ENCODE data around the gene LZTFL1. TPM values are rescaled to one million over a fixed set of nuclear protein-coding genes. Genes with fewer than 3 reads are reported as not detected.

Gene LZTFL1
- total RNA-seq, 1 experiment from 2014 or later: 38.3 TPM

DNA sequence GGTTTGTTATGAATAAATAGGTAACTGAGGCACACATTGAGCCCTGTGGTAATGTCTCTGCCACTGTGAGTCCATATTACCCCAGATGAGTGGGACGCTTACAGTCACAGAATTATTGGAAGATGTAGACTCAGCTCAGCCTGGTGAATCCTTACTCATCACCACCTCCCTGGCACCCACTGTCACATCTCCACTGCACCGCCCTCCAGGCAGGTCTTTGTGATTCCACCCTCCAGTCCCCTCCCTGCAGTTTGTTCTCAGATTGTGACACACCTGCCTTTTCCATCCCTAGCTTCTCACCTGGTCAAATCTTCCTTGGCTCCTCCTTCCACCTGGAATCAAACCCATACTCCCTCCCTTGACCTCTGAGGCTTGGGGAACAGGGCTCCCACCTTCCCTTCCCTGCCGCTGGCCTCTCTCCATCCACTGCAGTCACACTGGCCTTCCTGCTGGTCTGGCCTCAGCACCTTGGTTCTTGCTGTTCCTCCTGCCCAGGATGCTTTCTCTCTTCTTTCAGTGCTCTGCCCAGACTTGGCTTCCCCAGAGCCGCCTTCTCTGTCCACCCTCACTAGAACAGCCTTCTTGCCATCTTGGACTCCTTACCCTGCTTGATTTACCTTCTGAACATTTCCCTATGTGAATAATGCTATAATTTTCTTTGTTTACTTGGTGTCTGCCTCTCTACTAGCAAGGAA lies 55.0 kb downstream of the LZTFL1 start:
- DNase-seq (ENCODE audit: low read depth): no peak

DNA sequence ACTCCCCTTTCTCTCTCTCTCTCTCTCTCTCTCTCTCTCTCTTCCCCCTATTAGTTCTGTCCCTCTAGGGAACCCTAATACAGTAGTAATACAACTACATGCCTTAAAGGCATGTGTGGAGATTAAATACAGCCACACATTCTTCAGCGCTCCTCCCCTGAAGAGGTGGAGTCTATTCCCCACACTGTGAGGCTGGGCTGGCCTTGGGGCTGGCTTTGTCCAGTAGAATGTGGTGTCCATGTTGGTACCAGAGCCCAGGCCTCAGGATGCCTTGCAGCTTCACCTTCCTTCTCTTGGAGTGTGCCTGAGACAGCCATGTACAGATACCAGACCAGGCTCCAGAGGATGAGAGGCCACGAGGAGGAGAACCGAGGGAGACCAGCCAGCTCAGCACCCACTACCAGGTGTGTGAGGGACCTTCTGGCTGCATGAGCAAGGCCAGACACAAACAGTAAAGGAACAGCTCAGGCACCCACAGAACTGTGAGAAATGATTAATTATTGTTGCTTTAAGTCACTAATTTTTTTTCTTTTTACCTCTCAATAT lies 56.2 kb downstream of the LZTFL1 start:
- DNase-seq (ENCODE audit: low read depth): no peak

DNA sequence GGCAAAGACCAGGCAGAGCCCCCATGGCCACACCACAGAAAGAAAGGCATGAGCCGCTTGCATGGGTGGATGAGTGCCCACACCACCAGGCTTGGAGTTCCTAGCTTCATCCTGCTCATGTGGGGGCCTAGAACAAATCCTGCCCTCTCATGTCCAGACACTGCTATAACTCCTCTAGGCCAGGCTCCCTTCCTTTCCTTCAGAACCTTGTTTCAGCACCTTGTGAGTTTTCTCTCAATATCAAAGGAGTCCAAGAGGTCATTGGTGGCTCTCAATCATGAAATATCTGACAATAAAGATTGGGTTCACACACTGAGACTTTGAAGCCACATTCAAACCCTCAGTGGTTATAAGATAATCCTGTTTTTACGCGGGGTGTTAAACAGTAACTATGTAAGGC lies 58.3 kb downstream of the LZTFL1 start:
- no peak for DNase-seq (ENCODE audit: low read depth)

DNA sequence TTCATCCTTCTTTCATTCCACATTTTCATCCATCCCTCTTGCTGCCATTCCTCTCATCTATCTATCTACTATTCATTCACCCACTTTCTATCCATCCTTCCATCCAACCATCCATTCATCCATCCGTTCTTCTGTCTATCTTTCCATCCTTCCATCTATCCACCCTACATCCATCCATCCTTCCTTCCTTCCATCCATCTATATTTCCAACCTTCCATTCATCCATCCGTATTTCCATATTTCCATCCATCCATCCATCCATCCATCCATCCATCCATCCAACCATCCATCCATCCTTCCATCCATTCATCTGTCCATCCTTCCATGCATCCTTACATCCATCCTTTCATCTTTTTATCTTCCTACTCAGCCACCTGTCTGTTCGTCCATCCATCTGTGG lies 59.5 kb downstream of the LZTFL1 start:
- DNase-seq (ENCODE audit: low read depth): no peak

DNA sequence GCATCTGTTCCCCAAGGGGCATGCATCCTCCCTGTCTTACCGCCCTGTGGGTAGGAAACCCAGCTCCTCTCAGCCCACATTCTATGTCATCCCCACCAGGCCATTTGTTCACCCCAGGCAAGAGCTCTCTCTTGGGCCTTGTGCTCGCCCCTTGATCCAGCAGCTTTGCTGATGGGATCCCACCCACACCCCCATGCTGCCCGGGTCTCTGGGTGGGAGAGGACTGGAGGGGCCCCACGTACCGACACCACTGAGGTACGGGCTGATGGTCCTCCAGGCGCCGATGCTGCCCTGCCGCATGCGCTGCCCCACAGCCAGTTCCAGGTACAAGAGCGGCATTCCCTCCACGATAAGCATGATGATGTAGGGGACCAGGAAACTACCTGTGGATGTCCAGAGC lies 60.1 kb downstream of the LZTFL1 start:
- no peak for DNase-seq (ENCODE audit: low read depth)

DNA sequence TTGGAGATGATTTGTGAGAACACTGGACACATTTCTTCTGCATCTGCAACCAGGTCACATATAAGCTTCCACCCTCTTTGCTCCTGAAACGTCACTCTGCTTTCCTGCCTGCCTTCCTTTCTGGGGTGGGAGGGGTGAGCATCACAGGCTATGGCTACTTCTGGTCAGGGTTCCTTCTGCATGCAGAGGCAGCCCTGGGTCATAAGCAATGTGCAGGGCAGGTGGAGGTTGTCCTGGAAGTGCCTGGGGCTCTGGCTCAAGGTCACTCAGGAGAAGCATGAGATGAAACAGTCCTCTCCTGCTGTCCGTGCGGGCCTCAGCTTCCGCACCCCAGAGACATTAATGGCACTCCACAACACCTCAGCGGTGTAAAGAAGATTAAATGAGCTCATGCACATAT lies 60.6 kb downstream of the LZTFL1 start:
- no peak for DNase-seq (ENCODE audit: low read depth)

DNA sequence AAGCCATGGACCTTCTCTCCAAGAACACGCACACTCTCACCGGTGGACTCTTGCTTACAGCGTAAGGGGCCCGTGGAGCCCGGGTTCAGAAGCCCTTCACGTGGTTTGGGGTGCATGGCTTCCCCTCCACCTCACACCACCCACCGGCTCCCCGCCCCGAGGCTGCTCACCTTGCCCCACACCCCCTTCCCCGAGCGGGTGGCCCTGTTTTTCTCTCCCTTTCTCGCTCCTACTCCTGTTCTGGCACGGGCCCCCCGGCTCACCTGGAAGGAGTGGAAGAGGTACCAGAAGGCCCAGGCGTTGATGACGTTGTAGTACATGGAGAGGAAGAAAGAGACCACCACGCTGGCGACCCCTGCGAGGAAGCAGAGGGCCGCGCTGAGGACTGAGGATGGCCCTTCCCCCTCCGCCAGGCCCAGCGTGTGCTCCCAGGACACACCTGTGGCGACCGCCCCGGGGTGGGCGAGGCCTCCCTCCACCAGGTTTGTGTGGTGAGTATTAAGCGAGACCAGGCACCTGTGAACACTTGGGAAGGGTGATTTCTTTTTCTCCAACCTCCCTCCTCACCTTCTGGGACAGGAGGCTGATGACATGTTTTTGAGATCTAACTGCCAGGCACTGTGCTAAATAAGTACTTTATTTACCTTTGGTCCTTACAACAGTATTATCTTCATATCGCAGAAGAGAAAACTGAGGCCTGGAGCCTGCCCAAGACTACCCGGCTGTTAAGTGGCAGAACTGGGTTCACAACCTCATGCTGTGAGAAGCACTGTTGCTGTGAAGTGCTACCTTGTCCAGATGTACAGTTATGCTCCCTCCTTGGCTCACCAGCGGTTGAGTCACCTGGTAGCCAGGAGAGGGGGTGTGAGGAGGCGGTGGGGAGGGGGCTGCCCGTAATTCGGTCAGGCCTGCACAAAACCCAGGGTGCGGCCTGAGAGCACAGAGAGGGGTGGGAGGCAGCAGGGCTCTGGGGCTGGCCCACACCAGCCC lies 61.9 kb downstream of the LZTFL1 start:
- no peak for DNase-seq (ENCODE audit: low read depth)

DNA sequence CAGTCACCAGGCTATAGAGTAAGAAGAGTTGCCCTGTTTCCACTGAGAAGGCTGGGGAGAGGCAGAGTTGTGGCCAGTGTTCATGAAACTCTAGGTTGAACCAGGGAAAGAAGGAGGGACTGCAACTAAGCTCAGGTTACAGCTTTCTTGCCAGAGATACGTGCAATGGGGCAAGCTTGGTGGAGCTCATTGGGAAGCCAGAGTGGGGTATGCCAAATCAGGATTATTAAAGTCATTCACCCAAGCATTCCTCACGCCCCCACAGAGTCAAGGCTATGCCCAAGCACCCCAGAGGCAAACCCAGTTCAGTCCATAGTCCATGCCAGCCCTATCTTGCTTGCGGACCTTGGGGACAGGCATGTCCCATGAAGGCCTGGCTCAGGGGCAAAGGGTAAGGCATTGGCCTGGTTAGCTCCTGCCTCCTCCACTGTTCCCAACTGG lies 63.1 kb downstream of the LZTFL1 start:
- DNase-seq (ENCODE audit: low read depth): no peak

DNA sequence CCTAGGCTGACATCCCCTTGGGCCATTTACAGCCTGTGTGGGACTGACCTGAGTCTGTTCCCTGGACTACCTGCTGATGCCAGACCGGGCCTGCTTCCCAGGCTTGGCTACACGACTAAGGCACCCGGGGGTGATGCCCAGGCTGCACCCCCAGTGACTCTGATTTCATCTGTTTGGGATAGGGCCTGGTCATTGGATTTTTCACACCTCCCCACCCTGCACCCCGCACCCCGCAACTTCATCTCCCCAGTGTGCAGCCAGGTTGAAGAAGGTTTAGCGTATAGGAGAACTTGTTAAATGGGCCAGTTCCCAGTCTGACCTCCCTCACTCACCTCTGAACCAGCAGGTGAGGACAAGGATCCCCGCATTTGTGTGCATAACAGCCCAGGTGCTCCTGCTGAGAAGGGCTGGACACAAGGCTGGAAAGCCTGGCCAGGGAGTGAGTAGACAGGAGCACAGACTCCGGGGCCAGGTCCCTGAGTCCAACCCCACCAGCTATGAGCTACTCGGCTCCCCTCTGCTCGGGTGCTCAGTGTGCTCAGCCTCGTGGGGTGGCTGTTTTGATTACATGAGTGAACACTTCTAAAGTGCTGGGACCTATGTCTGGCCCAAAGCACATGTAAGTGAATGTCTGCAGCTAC lies 64.1 kb downstream of the LZTFL1 start:
- no peak for DNase-seq (ENCODE audit: low read depth)

DNA sequence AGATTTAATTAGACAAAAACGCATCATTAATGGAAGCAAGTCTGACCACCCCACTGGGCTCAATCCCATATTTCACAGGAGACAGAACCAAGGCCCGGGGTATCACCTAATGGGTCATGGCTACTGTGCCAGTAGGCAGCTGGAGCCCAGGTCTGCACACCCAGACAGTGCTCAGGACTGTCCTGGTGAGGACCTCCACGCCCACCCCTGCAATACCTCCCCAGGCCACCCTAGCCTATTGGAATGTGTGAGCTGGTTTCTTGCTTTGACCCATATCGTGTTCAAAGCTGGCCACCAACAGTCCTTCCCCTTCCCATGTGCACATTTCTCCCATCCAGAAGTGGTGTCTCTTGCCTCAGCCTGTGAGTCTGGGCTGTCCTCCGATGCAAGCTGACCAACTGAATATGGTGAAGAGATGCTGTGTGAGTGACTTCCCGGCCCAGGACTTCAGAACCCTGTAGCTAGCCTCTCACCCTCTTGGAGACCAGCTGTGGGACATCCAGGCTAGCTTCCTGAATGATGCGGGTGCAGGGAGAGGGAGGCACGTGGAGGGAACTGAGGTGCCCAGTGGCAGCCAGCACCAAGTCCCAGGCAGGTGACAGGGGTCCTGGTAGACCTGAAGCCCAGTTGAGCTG lies 64.7 kb downstream of the LZTFL1 start:
- DNase-seq (ENCODE audit: low read depth): no peak

DNA sequence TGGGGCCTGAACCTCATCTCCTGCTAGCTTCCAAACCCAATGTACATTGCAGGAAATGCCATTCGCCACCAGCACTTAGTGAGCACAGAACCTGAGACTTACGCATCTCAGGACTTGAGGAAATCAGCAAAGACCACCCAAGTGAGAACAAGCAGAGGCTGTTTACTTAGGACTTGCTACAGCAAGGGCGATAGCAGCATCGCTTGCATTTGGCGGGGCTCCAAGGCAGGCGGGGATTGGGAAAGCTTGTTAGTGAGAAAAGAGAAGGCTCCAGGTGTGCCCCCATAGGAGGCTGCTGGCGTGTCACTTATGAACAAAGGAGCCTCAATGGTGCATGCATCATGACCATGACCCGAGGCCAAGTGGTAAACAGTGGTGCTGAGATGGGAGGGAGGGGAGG lies 65.3 kb downstream of the LZTFL1 start:
- no peak for DNase-seq (ENCODE audit: low read depth)

DNA sequence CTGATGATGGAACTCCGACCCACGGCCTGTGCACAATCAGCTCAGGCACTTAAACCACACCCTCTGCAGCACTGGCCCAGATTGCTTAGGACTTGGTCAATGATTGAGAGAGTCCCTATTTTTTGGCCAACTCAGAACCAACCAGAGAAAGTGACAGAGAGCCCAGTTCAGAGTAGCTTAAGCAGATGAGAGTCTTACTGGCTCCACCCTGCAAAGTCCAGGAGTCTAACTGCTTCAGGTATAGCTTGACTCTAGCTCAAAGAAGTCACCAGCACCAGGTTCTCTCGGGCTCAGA lies 65.7 kb downstream of the LZTFL1 start:
- no peak for DNase-seq (ENCODE audit: low read depth)

DNA sequence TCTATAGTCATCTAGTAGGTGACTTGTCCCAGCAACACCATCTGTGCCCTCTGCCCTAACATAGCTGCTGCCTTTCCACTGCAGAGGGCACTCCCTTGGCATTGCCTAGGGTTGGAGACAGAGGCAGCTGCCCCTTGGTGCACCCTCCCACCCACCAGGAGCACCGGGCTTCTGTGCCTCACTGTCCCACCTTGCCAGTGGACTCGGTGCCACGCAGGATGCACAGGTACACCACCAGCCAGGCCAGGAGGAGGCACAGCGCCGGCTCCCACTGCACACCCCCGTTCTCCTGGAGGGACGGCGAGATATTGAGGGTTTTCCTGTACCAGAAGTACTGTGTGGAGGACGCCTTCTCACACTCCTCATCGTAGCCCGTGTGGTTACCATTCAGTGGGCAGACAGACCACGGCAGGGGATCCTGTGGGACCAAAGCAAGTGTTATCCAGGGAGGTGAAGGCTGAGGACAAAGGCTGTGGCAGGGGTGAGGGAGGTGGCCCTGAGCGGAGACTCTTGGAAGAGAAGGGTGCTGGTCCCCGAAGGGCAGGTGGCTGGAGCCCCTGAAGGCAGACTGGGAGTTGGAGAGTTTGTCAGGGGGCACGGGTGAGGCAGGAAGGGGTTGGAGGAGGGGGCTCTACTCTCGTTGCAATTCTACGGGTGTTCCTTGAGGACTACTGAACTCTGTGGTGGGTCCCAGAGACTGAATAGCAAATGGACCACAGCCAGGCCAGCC lies 66.2 kb downstream of the LZTFL1 start:
- DNase-seq (ENCODE audit: low read depth): no peak

DNA sequence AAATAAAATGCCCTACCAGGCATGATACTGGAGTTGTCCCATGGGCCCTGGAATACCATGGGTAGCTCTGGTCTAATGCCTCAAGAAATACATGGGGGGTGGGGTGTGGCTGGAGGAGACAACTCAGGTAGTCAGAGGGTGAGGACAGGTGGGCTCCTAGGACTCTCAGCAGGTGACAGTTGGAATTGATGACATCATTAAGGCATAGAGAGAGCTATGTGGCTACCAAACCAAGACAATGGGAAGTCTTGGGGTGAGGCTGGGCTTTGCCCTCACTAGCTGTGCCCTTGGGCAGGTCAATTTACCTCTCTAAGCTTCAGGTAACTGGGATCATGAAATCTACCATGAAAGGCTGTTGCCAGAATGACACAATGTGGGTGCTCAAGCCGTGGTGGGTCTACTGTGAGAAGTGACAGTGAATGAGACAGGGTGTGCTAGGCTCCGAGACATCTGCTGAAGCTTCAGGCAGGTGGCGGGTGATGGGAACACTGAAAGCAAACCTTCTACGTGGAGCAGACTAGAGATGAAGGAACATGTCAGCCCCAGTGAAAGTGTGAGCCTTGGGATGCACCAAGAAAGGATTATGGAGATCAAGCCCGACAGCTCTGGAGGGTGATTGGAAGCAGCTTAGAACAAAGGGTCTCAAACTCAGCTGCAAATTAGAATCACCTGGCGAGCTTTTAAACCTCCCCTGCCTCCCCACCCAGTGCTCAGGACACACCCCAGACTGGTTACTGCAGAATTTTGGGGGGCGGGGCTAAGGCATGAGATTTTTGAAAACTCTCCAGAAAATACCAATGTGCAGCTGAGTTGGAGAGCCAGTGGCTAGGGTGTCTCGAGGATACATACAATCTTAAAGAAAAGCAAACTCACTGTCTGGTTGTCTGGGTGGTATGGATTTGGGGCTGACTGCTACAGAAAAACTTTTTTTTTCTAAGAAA lies 67.1 kb downstream of the LZTFL1 start:
- DNase-seq (ENCODE audit: low read depth): no peak

DNA sequence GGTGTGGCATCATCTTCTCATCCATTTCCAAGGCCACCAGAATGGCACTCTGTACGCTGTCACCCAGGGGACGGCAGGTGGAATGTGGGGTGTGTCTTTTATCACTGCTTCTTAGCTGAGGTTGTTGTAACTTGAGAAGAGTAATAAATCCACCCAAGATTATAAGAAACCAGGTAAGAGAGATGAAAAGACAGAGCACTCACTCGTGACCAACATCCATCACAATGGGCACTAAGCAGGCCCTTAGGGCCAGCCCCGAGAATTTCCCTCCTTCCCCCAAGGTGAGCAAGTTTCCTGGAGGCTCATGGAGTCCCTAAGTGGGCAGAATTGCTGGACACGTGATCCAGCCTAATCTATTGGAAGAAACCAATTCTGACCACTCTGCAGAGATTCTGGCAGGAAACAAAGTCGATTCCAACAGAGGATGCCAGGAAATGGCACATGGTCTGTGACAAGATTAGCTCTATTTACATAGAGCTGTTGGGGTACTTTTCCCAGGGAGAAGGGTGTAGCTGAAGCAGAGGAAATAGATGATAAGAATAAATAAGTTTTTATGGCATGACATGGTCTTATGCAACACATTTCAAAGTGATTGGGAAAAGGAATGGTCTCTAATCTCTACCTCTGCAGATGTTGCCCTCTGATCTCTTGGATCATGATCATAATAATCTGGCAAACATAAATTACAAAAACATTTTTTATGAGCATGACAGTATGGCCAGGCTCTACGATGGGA lies 68.0 kb downstream of the LZTFL1 start:
- no peak for DNase-seq (ENCODE audit: low read depth)
